ENCODE measurements around the gene CGB1.

DNA sequence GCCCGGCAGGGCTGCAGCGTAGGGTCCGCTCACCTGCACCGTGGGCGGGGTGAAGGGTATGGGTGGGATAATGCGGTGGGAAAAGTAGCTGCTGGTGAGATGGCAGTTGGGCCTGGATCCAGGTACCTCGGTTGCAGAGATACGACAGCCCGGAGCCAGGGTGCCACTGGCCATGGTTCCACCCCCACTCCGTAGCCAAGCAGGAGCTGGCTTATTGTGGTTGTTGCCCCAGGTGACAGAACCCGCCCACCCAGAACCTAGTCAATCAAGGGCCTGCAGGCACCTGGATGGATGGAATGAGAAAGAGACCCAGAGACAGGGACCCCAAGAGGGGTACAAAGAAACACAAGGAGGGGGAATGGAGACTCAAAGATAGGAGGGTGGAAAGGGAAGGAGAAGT, 16.4 kb downstream of the CGB1 start:
- TF ChIP-seq, protein P1, sequence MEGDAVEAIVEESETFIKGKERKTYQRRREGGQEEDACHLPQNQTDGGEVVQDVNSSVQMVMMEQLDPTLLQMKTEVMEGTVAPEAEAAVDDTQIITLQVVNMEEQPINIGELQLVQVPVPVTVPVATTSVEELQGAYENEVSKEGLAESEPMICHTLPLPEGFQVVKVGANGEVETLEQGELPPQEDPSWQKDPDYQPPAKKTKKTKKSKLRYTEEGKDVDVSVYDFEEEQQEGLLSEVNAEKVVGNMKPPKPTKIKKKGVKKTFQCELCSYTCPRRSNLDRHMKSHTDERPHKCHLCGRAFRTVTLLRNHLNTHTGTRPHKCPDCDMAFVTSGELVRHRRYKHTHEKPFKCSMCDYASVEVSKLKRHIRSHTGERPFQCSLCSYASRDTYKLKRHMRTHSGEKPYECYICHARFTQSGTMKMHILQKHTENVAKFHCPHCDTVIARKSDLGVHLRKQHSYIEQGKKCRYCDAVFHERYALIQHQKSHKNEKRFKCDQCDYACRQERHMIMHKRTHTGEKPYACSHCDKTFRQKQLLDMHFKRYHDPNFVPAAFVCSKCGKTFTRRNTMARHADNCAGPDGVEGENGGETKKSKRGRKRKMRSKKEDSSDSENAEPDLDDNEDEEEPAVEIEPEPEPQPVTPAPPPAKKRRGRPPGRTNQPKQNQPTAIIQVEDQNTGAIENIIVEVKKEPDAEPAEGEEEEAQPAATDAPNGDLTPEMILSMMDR (IDR thresholded peaks at IDR 0.05): no peak
- no peak for TF ChIP-seq POLR2A (IDR thresholded peaks at IDR 0.05)

Measured in tibial nerve (tissue), 3 donors.